HCT116 (cell line): ENCODE data around the gene PDE1C.

Source experiments
- ELF1 ChIP-seq: IDR thresholded peaks from 2 replicates; pipeline ENCODE4 v1.6.1; 2012; ENCODE audit warnings: low read depth, borderline replicate concordance
- EZH2 ChIP-seq: fragments of 200-600 bp; sonication (generic); IDR thresholded peaks from 2 replicates; pipeline ENCODE4 v1.6.1; 2017; ENCODE audit warnings: antibody characterized with exemption, mixed run types
- EZH2phosphoT487 ChIP-seq: fragments of 200-600 bp; IDR thresholded peaks from 2 replicates; pipeline ENCODE4 v1.6.1; 2018; ENCODE audit warnings: antibody characterized with exemption, borderline replicate concordance
- RAD21 ChIP-seq: IDR thresholded peaks from 2 replicates; pipeline ENCODE4 v1.6.1; 2012; ENCODE audit warnings: low read depth, mild to moderate bottlenecking
- TF ChIP-seq, protein P1 (sequence below), 3 experiments: fragments of 200-600 bp in 1 of 3; sonication (generic) in 1 of 3; IDR thresholded peaks in 2 of 3; conservative IDR thresholded peaks in 1 of 3; 2 replicates each; pipeline ENCODE4 v1.5.1; 2012 to 2017; ENCODE audit warnings: low read depth in 2 of 3, low read length in 2 of 3, antibody characterized with exemption in 1 of 3, borderline replicate concordance in 1 of 3, control low read depth in 1 of 3, mild to moderate bottlenecking in 1 of 3, mixed read lengths in 1 of 3, mixed run types in 1 of 3, moderate library complexity in 1 of 3; ENCODE audit not compliant: insufficient read depth in 1 of 3

GRCh38 chr7:32075612-32076011, 5.4 kb upstream of the PDE1C start:
- TF ChIP-seq, protein P1, sequence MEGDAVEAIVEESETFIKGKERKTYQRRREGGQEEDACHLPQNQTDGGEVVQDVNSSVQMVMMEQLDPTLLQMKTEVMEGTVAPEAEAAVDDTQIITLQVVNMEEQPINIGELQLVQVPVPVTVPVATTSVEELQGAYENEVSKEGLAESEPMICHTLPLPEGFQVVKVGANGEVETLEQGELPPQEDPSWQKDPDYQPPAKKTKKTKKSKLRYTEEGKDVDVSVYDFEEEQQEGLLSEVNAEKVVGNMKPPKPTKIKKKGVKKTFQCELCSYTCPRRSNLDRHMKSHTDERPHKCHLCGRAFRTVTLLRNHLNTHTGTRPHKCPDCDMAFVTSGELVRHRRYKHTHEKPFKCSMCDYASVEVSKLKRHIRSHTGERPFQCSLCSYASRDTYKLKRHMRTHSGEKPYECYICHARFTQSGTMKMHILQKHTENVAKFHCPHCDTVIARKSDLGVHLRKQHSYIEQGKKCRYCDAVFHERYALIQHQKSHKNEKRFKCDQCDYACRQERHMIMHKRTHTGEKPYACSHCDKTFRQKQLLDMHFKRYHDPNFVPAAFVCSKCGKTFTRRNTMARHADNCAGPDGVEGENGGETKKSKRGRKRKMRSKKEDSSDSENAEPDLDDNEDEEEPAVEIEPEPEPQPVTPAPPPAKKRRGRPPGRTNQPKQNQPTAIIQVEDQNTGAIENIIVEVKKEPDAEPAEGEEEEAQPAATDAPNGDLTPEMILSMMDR (IDR thresholded peaks at IDR 0.05 in 2 of 3, conservative IDR thresholded peaks at IDR 0.05 in 1 of 3; ENCODE audit: borderline replicate concordance in 1 of 3, insufficient read depth in 1 of 3, low read depth in 2 of 3, low read length in 2 of 3): no peak
- TF ChIP-seq ELF1: no peak
- TF ChIP-seq EZH2phosphoT487: no peak
- no peak for TF ChIP-seq EZH2
- TF ChIP-seq RAD21: no peak
